Measurements from ENCODE around the gene TAS2R9.

TAS2R9 gene, protein sequence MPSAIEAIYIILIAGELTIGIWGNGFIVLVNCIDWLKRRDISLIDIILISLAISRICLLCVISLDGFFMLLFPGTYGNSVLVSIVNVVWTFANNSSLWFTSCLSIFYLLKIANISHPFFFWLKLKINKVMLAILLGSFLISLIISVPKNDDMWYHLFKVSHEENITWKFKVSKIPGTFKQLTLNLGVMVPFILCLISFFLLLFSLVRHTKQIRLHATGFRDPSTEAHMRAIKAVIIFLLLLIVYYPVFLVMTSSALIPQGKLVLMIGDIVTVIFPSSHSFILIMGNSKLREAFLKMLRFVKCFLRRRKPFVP

DNA sequence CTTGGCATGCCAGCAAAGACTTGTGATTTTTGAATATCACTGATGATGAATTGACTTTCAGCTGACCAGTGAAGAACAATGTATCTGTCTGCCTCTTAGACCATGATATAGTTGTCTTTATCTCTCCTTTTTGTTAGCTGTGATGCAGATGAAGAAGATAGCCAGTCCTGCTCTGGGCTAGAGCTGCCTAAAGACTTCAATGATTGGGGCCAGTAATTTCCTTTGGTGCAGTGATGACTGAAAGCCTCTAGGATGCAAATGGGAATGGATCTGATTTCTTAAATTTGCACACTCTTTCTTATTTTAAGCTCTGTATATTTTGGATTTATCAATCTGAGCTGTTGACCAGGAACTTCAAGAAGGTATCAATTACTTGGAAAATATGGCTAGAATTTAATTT, at the start of gene TAS2R9:
TAS2R9 (minus strand) TSS at position 101 of the 400 bp plus-strand sequence; CDS start at position 8, 93 bp downstream.
- H3K4me3 ChIP-seq (ENCODE audit: low read depth, low read length), result no peak within 1 kb of the TSS
- TF ChIP-seq, protein P1, sequence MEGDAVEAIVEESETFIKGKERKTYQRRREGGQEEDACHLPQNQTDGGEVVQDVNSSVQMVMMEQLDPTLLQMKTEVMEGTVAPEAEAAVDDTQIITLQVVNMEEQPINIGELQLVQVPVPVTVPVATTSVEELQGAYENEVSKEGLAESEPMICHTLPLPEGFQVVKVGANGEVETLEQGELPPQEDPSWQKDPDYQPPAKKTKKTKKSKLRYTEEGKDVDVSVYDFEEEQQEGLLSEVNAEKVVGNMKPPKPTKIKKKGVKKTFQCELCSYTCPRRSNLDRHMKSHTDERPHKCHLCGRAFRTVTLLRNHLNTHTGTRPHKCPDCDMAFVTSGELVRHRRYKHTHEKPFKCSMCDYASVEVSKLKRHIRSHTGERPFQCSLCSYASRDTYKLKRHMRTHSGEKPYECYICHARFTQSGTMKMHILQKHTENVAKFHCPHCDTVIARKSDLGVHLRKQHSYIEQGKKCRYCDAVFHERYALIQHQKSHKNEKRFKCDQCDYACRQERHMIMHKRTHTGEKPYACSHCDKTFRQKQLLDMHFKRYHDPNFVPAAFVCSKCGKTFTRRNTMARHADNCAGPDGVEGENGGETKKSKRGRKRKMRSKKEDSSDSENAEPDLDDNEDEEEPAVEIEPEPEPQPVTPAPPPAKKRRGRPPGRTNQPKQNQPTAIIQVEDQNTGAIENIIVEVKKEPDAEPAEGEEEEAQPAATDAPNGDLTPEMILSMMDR (IDR thresholded peaks at IDR 0.05; ENCODE audit: low read depth, low read length), result no peak

DNA sequence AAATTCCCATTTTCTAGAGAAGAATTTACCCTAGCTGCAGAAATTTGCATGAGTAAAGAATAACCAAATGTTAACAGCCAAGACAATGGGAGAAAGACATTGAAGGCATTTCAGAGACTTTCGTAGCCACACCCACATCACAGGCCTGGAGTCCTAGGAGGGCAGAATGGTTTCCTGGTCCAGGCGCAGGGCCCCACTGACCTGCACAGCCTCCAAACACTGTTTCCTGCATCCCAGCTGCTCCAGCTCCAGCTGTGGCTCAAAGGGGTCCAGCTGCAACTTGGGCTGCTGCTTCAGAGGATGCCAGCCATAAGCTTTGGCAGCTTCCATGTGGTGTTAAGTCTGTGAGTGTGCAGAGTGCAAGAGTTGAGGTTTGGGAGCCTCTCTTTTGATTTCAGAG, 45.8 kb upstream of the TAS2R9 start:
- TF ChIP-seq, protein P1 (IDR thresholded peaks at IDR 0.05; ENCODE audit: low read depth, low read length), result no peak
- no peak overlapping the region for H3K4me3 ChIP-seq (ENCODE audit: low read depth, low read length)

DNA sequence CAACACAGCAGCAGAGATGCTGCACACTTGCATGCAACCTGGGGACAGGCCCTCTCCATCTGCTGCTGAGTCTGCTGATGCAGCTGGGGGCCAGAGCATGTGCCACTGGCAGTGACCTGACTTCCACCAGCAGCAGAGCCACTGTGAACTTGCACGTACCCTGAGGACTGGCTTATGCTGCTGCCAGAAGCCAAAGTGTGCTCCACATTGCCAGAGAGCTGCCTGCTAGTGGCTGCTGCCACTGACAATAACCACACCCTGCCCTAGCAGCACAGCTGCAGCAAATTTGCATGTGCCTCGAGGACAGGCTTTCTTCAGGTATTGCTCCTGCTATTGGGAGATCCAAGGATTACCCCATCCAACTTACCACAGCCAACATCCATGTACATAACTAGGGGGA, 43.8 kb upstream of the TAS2R9 start:
- no peak overlapping the region for H3K4me3 ChIP-seq (ENCODE audit: low read depth, low read length)
- TF ChIP-seq, protein P1 (IDR thresholded peaks at IDR 0.05; ENCODE audit: low read depth, low read length), result no peak

DNA sequence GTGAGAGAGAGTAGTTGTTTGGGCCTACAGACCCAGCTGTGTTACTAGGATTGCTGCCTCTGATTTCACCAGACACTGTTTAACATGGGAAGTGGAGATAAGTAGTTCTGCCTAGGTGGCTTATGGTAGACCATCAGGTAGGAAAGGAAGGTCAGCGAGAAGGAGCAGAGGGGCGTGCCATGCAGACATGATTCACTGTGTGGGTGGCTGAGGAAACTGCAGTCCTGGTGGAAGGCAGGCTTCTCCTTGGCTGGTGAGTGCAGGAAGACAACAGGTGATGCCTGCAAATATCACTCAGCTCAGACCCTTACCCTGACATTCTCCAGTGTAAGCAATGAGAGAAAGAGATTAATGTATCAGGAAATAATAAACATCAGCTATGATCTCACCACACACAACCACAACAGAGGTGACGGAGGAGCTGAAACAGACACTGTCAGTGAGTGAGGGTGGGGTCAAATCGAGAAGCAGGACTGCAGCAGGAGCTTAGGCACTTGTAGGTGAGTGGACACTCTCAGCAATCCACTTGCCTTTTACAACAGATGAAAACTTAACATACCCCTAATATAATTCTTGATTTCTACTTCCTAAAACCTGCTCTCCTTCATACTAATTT, 41.4 kb upstream of the TAS2R9 start:
- TF ChIP-seq, protein P1 (IDR thresholded peaks at IDR 0.05; ENCODE audit: low read depth, low read length), result no peak
- no peak overlapping the region for H3K4me3 ChIP-seq (ENCODE audit: low read depth, low read length)

GRCh38 chr12:10849425-10849878, 39.5 kb upstream of the TAS2R9 start, which contains the start of gene PRR4:
Gene PRR4, minus strand, starts transcription at chr12:10849475. Its CDS starts 38 bp downstream, at chr12:10849437.
- no peak within 1 kb of the TSS for H3K4me3 ChIP-seq (ENCODE audit: low read depth, low read length)
- TF ChIP-seq, protein P1 (IDR thresholded peaks at IDR 0.05; ENCODE audit: low read depth, low read length), result no peak

GRCh38 chr12:10847744-10848143, 37.8 kb upstream of the TAS2R9 start:
- TF ChIP-seq, protein P1 (IDR thresholded peaks at IDR 0.05; ENCODE audit: low read depth, low read length), result no peak
- no peak overlapping the region for H3K4me3 ChIP-seq (ENCODE audit: low read depth, low read length)

DNA sequence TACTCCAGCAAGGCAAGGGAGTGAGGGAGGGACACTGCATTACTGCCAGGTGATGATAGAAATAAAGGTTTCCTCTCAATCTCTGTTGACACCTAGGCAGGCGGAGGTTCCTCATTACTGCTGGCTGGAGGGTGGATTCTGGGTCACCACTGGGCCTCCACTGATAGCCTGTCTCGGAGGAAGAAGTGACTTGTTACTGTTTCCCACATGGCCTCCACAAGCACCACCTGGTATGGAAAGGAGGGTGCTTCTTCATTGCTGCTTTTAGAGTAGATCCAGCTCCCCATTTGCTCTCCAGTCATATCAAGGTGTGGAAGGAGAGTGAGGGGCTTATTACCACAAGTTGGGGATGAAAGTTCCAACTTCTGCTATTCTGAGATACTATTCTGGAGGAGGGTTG, 32.9 kb upstream of the TAS2R9 start:
- TF ChIP-seq, protein P1 (IDR thresholded peaks at IDR 0.05; ENCODE audit: low read depth, low read length), result no peak
- H3K4me3 ChIP-seq (ENCODE audit: low read depth, low read length), result no peak overlapping the region

All from WI38 (cell line).